GM19099 (cell line): Measurements from ENCODE around the gene NT5DC2.
A peak's percentile ranks its signal among the peaks of the same experiment; 100 is the strongest.

Experiments
- POLR2A ChIP-seq: IDR thresholded peaks from 3 replicates; pipeline ENCODE4 v1.6.1; 2011; ENCODE audit warnings: low read depth; ENCODE audit not compliant: insufficient read length; ENCODE audit errors: extremely low read depth

The NT5DC2 gene

DNA sequence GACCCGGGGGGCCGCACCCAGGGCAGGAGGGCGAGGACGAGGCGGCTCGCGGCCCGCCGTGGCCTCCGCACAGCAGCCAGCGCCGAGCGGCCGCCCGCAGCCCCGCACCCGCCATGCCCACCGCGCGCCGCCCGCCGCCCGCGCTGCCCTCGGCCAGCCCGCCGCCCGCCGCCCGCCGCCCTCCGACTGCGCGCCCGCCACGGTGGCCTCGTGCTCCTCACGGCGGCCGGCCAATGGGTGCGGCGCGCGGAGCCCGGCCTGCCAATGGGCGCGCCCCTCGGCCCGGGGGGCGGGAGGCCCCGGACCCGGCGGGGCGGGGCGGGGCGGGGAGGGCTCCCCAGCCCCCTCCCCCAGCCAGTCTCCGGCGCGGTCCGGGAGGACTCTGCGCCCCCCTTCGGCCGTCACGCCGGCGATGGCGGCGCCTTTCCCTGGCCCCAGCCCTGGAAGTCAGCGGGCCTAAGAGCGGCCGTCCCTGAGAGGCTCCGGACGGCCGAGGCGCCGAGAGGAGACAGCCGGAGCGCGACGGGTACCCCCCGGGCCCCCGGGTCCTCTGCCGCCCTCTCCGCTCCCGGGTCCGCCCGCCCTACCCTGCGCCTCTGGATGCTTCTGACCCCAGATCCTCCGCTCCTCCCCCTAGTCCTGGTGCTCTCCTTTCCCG, at the start of gene NT5DC2:
Gene NT5DC2, minus strand, starts transcription at position 235 of the 658 bp plus-strand sequence. Its CDS starts 120 bp downstream, at position 115.
- TF ChIP-seq POLR2A: peak; percentile 37

DNA sequence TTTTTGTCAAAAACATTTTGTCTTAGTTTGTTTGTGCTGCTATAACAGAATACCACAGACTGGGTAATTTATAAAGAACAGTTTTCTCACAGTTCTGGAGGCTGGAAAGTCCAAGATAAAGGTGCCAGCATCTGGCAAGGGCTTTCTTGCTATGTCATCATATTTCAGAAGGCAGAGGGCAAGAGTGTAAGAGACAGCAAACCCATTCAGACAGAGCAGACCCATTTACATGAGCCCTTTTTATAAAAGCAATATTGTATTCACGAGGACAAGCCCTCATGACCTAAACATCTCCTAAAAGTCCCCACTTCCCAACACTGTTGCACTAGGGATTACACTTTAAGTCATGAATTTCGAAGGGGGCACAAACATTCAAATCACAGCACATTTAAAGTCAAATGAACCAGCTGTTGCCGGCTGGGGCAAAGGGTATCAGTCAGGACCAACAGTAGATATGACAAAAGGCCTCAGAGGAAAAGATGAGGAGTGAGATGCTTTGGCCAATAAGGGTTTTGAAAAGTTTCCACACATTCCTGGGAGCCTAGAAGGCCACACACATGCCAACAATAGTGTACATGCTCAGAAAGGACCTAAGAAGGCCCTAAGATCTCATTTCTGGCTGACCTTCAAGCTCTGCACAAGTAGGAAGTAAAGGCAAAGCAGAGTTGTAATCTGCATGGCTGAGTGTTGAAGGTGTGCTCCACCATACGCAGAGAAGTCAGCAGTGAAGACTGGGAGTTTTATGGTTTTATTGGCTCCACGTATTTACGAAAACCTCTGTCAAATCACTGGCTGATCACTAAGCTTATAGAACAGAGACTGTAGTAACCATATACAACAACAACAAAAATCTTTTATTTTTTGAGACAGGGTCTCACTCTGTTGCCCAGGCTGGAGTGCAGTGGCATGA, 40.7 kb upstream of the NT5DC2 start:
- no peak for TF ChIP-seq POLR2A

DNA sequence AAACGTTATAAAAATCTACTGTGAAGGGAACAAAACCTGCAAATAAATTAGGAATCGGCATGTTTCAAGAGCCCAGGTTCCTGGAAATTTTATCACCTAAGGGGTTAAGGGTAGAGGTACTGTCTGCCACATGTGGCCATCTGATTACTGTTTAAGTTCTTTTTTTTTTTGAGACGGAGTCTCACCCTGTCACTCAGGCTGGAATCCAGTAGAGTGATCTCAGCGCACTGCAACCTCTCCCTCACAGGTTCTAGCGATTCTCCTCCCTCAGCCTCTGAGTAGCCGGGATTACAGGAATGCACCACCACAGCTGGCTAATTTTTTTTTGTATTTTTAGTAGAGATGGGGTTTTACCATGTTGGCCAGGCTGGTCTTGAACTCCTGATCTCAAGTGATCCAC, 38.6 kb upstream of the NT5DC2 start:
- no peak for TF ChIP-seq POLR2A

DNA sequence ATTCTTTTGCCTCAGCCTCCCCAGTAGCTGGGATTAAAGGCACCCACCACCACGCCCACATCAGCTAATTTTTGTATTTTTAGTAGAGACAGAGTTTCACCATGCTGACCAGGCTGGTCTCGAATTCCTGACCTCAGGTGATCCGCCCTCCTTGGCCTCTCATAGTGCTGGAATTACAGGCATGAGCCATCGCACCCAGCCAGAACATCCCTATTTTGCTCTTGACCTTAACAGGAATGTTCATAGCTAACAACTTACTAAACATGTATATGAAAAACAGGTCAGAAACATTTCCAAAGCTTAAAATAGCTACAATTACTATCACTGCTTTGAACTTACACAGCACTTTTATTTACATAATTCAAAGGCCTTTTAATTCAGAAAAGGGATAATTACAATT, 36.4 kb upstream of the NT5DC2 start:
- no peak for TF ChIP-seq POLR2A

DNA sequence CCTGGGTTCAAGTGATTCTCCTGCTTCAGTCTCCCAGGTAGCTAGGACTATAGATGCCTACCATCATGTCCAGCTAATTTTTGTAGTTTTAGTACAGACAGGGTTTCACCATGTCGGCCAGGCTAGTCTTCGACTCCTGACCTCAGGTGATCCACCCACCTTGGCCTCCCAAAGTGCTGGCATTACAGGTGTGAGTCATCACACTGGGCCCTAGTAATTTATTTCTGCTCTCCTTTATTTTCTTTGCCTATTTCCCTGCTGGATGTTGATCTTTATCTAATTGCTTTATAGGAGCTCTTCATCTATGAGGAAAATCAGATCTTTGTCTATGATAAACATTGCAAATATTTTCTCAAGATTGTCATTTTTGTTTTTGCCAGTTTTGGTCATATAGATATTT, 34.4 kb upstream of the NT5DC2 start:
- TF ChIP-seq POLR2A: no peak

DNA sequence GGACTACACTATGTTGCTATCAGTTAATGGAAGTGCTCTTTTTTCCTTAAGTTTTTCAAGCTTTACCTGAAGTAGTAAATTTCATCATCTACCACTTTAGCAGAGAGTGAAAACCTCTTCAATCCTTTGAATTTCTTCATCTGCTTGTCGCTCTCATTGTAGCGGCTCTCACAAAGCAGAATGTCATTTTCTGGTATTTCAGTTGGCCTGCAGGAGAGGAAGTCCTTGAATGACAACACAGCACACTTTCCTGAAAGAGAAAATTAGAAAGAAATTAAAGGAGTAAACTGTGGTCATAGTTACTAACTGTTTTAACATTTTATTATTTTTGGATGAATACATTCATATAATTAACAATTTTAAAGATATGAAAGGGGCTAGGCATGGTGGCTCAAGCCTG, 30.3 kb upstream of the NT5DC2 start:
- no peak for TF ChIP-seq POLR2A

DNA sequence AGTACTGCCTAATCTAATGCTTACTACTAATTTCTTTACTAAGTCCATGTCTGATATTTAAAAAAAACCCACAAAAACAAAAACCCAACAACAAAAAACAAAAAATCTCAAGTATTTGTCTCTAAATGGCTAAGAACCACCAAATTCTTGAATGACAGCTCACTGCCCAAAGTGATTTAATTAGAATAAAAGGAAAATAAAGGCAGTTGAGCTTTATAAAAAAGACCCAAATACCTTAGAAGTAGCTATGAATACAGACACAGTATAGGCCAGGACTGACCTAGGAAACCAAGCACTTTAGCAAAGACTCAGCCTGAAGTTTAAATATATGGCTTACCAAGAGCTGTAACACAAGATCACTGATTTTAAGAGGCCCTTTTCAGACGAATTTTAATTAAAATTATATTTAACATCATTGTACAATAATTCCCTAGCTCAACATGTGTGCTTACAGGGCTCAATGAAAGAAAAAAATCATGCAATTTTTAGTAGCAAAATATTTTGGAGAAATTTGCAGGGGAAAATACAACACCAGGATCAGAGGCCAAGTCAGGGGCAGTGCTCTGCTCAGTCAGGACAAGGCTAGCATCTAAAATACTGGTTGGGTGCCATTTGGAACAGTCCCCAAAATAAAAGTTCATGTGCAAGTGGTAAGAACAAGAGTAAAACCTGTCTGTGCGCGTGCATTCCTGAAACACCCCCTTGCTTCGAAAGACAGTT, 27.5 kb upstream of the NT5DC2 start:
- TF ChIP-seq POLR2A: no peak

DNA sequence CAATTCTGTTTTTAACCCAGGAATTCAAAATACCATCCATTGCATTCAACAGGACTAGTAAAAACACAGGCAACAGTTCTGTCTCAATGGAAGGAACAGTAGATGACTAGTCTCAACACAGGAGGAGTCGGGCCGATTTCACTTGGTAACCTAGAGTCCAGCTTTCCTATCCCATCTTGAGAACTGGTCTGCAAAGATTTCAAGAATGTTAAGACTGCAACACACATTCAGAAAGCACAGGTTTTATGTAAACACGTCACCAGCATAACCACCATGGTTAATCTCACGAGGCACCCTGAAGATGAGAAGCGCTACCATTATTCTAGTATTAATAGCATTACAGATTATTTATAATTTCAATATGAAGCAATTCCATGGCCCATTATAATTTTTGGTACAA, 24.8 kb upstream of the NT5DC2 start:
- no peak for TF ChIP-seq POLR2A

DNA sequence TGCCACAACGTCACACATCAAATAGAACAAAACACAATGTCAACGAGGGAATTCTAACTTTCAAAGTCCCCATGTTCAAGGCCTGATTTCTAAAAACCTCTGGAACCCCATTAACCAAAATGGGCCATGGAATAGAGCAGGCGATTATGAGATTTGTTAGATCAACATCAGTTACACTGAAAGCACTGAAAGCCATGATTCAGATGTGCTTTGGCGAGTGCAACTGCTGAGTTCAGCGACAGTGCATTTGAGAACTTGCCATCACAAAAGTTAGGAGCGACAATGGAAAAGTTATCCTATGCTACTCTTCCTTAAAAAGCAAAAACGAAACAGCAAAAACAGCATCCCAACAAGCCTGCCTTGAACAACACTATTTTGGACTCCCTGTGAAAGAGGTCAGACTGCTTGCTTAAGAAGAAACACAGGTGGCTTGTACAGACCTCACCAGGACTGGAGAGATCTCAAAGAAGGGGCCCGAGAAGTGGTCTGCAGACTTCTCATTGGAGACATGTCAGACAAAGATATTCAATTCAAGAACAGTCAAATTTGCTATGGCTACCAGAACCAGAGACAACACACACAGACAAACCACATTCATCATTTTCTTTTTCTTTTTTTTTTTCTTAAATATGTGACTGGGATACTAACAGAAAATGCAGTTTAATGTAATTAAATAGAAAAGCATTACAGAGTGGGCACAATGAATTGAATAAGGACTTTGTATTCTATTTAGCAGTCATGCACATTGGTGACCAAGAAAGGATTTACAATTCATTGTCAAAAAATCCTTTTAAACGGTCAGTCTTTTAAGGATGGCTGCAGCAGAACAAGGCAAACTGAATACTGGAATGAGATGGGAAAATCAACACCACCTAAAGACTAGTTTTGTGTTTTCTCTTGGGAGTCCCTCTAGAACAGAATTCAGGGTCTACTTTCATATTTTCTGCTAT, 23.6 kb upstream of the NT5DC2 start:
- no peak for TF ChIP-seq POLR2A

DNA sequence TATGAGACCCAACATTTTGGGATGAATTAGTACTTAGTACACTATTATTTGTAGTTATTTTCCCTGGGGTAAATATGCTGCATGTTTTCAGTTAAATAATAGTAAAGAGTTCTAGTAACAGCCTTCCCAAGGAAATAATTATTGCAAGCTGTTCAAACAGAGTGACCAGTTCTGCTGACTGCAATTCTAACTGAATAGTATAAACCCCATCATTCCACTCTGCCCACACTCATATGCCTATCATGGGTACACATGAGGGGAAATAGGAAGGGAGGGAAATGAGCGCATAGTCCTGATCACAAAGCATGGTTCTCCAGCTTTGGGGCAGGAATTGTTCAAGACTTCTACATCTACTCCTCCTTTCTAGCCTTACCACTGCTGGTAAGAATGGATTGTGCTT, 21.4 kb upstream of the NT5DC2 start:
- no peak for TF ChIP-seq POLR2A

DNA sequence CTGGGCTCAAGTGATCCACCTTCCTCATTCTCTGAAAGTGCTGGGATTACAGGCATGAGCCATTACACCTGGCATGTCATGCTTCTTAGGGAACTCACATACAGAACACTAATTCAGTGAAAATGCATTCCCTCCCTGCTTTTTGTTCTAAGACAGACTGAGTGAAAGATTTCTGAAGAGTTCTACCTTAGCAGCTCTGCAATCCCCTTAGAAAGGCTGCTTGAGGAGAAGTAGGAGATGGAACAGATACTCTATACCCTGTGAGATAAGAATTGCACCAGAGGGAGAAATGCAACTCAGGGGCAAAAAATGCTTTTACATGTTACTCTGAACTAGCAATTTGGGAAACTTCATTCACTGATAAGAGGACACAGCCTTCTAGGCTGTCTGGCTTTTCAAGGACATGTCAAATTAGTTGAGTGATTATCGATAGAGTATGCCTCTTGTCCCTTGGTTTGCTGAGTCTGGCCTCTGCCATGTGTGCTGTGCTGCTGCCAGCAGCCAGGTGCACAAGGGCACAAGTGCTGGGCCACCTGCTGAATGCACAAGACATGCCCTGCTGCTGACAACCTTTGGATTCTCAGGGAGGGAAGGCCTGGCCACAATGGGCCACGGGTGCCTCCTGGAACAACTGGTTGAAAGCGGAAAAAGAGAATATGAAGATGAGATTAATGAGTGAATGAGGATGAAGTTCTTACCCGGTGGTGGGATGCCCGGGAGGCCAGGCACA, 20.5 kb upstream of the NT5DC2 start:
- TF ChIP-seq POLR2A: no peak

DNA sequence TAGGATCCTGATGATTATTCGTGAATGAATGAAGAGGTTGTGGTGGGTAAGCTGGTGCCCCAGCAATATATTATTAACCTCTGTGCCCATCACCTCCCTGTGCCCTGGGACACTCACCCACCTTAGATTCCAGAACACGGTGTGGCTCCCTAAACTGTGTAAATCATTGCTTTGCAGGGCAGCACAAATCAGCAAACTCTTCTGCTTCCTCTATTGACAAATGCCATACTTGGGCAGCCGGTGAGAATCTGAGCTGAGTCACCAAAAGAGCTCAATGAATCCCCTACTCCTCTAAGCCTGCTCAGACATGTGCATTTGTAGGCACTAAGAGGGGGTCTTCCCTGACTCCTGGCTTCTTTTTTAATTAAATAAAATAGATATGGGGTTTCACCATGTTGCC, 18.4 kb upstream of the NT5DC2 start:
- no peak for TF ChIP-seq POLR2A

DNA sequence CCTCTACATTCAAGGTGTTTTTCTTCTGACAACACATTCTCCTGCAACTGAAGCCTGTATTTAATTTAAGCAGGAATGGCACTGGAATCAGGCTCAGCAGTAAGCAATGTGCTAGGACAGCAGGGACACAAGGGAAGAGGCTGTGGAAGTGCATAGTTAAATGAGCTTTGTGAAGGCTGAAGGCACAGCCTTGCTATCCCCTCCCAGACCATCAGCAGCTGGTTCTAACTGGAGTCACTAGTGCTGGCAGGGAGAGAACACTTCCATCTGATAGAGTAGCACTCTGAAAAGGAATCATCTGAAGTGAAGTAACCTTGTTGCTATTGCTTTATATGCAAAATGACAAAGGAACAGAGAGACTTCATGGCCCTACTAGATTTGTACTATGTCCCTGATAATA, 17.5 kb upstream of the NT5DC2 start:
- TF ChIP-seq POLR2A: no peak

DNA sequence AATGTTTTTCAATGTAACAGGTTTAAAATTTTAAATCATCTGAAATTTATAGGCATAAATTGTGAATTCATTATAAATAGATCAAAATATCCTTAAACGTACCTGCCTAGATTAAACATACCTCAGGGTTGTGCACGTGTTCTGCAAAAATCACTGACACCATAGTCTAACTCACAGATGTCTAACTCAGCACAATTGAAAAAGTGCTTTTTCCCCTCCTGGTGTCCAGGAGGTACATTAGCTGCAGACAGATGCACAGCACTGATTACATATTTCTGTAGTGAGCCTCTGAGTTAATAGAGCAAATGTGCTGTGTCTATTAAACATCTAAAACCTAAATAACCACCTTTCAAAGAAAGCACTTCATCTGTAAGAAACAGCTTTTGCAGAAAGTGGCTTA, 13.5 kb upstream of the NT5DC2 start:
- TF ChIP-seq POLR2A: no peak

DNA sequence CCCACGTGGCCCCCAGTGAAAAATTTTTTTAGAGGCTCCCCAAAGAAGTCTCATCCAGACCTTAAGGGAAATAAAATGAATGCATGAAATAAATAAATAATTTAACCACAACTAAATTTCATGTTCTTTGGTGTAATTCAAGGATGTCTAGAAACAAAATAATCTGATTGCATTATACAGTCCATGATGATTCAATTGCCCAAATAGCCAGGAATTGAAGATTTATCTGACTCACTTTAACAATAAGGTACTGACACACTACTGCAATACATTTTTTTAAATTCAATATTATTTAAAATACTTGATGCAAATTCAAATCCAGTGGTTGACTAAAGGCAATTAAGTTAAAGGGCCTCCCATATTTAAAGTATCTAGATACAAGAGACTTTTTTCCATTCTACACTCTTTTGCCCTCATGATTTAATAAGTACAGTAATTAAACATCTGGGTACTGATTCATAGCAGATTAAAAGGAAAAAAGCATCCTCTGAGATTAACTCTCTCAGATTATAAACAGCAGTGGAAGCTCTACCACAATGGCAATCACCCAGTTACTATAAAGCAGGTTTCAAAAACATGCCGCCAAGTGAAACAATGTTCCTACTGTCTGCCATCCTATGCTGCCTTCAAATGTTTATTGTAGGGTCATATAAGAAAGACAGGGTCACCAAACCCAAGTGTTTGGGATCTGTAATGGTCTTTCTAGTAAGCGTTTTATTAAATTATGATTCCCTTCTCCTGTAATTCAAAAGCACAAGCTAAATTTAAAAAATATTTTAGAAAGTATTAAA, 12.6 kb upstream of the NT5DC2 start:
- TF ChIP-seq POLR2A: no peak
